HG02571 (cell line): ENCODE measurements around the gene CLIP4.
A peak's percentile ranks its signal among the peaks of the same experiment; 100 is the strongest.
"Not testable (repeated sequence)": the region's sequence is repeated elsewhere in the genome, so short reads cannot be mapped to it uniquely, and the experiment has no call there.

Experiments used
- ATAC-seq: cut with Tn5 transposase; IDR thresholded peaks from one replicate; pipeline ENCODE4 v1.9.1; 2021; ENCODE audit warnings: mild to moderate bottlenecking, moderate library complexity; ENCODE audit not compliant: unreplicated experiment

CLIP4 gene, protein sequence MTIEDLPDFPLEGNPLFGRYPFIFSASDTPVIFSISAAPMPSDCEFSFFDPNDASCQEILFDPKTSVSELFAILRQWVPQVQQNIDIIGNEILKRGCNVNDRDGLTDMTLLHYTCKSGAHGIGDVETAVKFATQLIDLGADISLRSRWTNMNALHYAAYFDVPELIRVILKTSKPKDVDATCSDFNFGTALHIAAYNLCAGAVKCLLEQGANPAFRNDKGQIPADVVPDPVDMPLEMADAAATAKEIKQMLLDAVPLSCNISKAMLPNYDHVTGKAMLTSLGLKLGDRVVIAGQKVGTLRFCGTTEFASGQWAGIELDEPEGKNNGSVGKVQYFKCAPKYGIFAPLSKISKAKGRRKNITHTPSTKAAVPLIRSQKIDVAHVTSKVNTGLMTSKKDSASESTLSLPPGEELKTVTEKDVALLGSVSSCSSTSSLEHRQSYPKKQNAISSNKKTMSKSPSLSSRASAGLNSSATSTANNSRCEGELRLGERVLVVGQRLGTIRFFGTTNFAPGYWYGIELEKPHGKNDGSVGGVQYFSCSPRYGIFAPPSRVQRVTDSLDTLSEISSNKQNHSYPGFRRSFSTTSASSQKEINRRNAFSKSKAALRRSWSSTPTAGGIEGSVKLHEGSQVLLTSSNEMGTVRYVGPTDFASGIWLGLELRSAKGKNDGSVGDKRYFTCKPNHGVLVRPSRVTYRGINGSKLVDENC

DNA sequence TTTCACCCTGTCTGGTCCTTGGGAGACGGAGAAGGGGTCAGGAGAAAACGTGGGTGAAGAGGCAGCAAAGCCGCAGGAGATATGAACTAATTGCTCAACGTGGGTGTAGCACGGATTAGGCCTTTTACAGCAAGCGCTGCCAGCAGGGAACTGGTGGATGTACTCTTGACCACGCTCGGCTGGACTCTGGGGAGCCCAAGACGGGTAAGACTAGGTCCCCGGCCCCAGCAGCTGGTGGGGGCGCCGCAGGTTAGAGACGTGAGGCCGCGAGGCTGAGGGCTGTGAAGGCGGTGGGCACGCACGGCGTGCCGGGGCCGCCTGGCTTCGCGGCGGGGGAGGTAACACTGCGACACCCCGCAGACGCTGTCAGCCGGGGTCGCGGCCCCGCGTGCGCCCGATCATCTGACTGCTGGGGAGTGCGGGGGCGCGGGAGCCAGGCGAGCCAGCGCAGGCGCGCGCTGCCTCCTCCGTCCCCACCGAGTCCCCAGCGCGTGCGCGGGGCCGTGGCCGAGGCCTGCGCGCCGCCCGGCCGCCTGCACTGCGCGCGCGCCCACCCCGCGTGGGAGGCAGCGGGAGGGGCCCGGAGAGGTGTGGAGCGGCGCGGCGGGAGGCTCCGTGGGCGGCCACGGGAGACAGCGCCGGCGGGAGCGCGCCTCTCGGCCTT is at the start of gene CLIP4:
Gene CLIP4, plus strand, starts transcription at position 470 of the 664 bp plus-strand sequence. CDS start 5,974 bp downstream, outside the sequence.
- peak; percentile 49 for ATAC-seq

DNA sequence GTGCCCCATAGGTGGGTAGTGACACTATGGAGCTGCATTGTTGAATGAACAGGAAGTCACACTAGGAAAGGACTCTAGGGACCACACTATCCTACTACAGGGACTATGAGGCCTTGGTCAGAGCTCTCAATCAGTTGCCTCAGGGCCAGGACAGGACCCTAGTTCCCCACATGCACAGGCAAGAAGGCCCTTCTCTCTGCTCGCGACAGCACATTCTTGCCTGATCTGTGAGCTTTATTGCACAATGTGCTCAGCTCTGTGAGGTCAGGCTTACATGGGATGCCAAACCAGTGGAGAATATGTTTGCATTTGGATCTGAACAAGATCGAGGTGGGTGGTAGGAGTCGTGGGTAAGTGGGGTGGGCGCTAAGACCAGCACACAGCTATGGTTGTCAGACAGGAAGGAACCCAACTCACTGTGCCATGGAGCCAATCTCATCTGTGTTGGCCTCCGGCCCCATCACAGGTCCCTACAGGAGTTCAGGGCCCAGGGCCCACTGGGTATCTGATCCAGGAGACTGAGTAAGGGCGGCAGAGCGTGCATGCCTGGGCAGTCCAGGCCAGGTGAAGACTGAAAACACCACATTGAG is 48.8 kb upstream of the CLIP4 start:
- ATAC-seq = no peak

DNA sequence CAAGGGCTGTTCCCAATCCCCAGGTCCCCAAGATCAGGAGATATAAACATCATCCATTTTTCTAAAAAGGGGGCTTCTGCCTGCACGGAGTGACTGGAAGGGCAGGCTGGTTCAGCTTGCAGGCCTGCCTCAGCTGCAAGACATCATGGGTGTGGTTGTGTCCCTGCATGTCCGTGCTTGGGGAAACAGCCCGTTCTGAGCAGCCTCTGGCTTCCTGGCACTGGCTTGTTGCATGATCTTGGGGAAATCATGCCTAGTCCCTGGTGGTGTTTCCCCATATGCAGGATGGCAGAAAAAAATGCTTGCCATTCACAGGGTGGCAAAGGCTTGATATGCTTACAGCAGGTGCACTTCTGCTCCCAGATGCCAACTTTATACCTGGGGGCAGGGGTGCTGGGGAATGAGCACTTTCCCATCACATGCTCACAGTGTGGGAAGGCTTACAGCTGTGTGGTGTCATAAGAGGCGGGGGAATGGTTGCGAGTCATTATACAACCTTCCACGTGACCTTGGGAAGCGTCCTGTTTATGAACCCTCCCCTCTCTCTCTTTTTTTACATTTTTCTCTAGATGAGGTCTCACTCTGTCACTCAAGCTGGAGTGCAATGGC is 48.1 kb upstream of the CLIP4 start:
- ATAC-seq = no peak

DNA sequence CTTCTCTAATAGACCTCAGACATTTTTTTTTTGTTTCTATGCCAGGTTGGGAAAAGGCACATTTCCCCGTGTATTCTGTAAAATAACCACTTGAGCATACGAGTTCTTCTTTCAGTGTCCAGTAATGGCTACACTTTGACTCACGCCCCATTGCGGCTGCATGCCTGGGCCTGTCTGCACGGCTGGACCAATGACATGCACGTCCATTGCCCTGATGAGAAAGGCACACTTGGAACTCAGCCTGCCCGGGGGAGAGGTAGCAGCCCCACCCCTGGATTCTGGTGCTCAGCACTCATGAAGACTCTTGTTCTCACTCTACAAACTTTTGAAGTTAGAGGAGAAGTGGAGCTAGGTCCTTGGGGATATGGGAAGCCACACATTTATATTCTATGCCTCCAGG is 46.7 kb upstream of the CLIP4 start:
- no peak for ATAC-seq

DNA sequence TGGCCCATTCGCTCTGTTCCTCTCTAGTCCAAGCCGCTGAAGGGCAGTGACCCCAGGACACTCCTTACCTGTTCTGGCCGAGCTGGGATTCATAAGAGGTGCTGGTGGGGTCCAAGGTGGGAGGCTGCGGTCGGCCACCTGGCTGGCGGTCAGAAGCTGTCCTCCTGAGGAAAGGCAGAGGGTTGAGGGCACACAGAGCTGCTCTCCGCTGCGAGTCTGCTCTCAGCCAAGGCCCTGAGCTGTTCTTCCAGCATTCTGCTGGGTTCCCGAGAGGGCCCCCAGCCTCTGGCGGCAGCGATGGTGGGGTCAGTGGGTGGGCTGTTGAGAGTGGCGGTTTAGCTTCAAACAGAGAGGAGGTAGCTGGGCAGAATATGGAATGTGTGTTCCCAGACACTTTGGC is 44.7 kb upstream of the CLIP4 start:
- no peak for ATAC-seq

DNA sequence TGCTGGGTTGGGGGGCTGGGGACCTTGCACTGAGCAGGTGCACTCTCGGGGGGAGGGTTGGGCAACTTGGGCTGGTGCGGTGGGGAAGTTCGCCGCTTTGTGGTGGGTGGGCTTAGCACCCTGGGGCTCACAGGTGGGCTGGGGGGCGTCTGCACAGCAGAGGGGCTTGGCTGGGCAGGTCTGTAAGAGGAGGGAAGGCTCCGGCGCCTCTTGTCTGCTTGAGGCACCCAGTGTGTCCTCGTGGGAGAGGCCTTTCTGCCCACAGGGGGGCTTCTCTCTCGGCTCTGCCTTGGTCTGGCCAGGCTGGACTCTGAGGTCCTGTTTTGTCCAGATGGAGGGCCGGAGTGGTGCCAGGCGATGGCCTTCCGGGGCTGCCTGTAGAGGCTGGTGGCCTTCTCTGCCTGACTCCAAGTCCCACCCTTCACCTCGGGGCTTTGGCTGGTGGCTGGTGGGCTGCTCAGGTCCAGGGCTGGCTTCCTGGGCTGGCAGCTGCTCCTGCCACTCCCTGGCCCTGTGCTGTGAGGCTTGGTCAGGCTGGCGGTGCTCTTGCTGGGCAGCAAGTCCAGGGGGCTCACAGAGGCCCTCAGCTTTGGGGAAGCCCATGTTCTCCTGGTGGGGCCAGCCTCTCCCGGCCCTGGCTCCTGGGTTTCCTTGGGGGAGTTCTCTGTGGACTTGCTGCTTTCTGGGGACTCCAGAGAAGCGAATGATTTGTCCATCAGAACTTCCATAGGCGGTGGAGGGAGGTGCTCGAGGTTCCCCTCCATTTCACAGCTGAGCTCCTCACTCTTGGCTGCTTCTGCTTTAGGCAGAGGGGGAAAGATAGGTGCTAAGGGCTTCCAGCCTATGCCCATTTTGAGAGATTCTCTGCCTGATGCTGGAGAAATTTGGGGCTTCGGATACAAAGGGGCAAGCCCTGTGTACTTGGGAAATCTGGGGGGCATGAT is 43.9 kb upstream of the CLIP4 start:
- ATAC-seq = no peak

DNA sequence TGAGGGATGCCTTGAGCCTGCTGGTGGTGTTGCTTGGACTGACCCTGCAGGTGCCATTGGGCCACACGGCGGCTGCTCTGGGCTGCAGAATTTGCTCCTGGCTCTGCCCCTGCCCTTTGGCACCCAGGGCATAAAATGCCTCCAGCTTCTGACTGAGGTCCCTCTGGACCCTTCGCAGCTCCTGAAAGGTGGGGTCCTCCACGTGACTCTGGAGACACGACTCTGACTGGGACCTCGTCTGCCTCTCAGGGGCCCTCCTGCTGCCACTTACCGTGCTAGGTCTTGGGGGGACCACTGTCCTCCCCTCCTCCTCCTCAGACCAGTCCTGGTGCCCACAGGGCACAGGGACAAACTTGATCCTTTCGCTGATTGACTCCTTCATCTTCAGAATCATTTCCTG is 43.0 kb upstream of the CLIP4 start:
- no peak for ATAC-seq

DNA sequence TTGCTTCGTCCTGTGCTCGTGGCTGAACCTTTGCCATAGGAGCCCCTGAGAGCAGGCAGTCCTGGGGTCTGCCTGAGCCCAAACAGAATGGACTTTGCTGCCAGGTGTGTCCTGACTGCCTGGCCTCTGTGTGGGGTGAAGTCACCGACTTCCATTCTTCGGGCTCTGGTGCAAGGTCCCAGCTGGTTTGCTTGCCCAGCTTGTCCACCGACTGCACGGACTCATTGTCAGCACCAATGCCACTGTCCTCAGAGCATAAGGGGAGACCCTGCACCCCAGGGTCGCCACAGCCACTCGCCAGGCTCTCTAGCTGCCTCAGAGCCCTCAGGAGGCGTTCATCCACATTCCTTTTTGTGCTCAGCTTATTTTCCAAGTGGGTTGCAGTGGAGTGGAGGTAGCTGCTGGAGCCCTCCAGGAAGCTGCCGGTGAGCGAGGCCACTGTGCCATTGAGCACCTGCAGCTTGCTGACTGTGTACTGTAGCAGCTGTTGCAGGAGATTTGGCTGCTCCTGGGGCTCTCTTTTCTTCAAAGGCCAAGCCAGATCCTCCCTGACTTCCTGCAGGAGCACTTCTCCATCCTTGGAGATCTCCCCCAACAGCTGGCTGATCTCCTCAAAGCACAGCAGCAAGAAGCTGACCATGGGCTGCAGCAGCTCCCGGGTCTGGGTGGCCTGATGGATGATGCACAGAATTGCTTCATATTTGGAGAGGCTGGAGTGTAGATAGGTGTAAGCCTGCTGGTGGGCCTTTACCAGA is 42.1 kb upstream of the CLIP4 start:
- ATAC-seq = no peak

DNA sequence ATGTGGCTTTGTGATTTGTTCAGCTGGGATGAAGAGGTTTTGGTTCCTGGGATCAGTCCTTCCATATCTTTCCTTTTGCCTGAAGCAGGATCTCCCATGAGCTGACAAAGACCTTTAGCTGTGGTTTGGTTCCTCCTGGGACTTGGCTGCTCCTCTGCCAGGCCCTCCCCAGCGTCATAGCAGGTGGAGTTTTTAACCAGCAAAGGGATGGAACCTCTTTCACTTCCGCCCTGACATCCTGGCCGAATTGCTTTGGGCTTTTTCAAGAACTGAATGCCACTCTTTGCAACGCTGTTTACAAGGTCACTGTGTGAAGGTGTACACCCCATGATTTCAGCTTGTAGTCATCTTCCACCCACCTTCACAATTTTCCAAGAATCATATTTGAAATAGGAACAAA is 41.3 kb upstream of the CLIP4 start:
- no peak for ATAC-seq

DNA sequence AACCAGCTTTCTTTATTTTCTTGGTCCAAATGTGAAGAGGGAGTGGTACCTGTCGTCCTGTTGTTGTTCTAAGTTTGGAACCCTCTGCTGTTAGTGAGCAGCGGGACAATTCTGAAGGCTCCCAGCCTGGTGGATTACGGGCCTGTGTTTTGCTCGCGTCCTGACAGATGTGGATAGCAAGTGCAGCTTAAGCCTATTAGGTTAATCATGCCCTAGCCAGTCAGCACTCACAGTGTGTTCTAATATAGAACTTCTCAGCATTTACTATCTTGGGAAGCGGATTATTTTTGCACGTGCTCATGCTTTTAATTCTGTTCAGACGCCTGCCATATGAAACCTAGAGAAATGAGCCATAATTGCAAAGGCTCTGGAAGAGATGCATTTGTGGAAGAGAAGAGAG is 40.8 kb upstream of the CLIP4 start, which contains the start of gene PCARE:
Gene PCARE, minus strand, starts transcription at position 113 of the 400 bp plus-strand sequence. CDS start 262 bp downstream, outside the sequence.
- ATAC-seq = no peak

DNA sequence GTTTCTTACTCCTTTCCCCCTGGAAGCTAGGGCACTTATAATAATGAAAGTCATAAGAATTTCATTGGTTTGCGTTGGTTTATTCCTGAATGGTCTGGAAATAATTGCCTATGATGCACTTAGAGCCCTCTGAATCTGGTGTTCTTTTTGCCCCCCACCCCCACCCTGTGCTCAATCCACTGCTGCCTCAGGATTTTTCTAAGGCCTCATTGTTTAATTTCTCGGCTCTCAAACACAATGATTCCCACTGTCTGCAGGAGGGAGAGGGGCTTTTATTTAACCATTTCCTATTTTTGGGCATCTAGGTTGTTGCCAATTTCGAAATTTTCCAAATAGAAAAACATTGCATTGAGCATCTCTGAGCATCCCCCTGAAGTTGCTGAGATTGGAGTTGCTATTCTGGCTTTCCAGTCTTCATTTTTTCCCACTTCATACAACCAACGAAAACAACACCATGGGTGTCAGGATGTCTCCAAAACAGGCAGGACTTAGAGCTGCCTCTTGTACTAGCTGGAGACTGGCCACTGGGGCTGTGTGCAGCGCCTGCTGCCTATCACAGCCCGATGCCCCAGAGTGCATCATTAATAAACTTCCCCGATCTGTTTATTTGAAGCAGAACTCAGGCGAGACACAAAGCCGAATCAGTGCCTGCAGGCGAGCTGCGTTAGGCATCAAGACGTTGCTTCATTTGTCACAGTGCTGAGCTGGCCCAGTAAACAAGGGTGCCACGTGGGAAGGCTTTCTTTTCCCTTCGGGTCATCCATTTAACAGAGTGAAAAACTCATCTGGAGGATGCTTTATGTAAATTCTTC is 39.1 kb upstream of the CLIP4 start:
- no peak for ATAC-seq

DNA sequence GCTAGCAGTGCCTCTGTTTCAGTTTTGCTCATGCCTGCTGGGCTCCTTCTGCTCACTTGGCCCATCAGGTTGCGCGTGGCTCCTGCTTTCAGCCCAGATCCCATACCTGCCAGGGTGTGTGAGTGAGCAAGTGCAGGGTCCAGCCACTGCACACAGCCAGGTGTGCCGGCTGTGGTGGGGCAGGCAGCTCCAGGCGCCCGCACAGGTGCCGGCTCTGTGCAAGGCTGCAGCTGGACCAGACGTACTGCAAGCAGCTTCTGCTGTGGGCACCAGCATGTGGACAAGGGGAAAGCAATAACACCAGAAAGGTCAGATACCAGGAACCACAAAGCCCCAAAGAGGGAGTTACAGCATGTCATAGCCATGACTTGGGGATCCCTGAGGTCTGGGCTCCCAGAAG is 35.3 kb upstream of the CLIP4 start:
- no peak for ATAC-seq

DNA sequence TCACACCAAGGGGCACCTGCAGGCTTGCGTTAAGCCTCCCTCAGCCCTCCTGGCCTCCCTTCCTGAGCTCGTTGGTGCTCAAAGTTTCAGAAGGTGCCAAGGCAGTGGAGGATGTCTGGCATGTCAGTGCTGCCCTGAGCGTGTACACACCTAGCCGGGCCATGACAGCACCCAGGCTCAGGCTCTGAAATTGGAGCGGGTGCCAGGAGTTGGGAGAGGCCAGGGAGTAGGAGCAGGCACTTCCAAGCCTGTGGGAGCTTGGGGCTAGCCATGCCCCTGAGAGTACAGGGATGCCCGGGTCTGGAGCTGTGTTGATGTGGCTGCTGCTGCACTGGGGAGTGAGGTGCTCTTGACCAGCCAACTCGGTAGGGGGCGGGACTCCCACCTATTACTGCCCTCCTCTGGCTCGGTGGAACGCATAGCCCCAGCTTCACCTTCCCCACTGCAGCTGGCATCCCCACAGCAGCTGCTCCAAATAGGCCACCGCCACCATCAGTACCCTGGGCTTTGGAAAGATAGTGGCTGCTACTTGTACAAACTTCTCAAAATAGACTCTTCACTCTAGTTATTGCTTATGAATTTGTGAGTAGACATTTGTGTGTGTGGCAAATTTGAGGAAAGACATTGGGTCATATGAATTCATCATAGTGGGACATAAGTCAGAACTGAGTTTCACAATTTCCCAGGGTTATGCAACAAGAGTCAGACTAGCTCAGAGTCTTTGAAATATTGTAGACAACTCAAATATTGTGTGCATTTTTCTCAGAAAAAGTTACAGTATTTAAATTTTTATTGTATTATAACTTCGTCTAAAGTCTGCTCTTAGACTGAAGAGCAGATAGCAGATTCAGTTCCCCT is 34.1 kb upstream of the CLIP4 start:
- no peak for ATAC-seq

DNA sequence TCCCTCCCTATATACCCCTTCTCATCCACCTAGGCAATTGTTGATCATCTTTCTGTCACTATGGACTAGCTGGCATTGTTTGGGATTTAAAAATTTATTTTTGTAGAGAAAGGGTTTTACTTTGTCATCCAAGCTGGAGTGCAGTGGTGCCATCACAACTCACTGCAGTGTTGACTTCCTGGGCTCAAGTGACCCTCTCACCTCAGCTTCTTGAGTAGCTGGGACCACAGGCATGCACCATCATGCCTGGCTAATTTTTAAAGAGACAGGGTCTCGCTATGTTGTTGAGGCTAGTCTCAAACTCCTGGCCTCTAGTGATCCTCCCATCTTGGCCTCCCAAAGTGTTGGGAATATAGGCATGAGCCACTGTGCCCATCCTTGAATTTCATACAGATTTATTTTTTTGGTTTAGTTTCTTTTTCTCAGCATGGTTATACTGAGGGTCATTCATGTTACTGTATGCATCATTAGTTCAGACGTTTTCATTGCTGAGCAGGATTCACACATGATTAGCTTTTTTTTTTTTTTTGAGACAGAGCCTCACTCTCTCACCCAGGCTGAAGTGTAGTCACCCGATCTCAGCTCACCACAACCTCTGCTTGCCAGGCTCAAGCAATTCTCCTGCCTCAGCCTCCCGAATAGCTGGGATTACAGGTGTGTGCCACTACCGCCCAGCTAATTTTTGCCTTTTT is 32.3 kb upstream of the CLIP4 start:
- ATAC-seq = no peak

DNA sequence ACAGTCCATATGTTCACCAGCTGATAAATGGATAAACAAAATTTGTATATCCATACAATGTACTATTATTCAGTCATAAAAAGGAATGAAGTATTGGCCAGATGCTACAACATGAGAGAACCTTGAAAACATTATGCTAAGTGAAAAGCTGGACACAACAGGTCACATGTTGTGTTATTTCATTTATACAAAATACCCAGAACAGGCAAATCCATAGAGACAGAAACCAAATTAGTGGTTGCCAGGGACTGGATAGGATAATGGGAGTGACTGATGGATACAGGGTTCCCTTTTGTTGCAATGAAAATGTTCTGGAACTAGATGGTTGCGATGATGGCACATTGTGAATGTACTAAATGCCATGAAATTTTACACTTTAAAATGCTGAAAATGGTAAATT is 30.7 kb upstream of the CLIP4 start:
- no peak for ATAC-seq

DNA sequence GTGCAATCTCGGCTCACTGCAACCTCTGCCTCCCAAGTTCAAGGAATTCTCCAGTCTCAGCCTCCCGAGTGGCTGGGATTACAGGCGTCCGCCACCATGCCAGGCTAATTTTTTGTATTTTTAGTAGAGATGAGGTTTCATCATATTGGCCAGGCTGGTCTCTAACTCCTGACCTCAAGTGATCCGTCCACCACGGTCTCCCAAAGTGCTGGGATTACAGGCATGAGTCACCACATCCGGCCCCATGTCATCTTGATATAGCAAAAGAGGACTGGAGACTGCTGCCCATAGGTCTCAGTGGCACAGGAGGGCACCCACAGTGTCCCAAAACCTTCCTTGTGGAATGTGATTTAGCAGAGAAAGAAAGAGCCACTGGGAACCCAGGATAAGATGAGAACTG is 24.9 kb upstream of the CLIP4 start:
- not testable (repeated sequence) for ATAC-seq

DNA sequence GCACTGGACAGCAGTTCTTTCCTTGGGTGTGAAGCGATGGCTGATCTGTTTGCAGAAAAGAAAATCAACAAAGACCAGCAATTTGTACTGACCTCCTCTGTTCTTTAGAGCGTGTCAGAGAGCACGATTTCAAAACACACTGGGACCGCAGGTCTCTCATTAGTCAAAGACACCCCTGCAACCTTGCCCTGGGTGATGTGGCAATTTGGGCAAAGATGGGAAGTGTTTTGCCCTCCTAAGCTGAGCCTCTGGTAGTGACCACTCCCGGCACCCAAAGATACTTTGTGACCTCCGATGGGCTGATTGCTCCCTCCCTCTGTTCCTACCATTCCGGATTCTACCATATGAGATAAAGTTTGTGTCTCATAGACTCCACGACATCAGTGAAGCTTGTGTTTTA is 18.2 kb upstream of the CLIP4 start:
- ATAC-seq = no peak
